IPS-20b (cell line): ENCODE data around the gene ZDHHC11B.
"Not testable (repeated sequence)": the region's sequence is repeated elsewhere in the genome, so short reads cannot be mapped to it uniquely, and the experiment has no call there.

Experiments
- H3K27ac ChIP-seq: one replicate; pipeline ENCODE4 v1.5.1; 2013; ENCODE audit warnings: low read length
- H3K27me3 ChIP-seq: 2 replicates; pipeline ENCODE4 v1.6.1; 2013; ENCODE audit warnings: mild to moderate bottlenecking, low read length, inconsistent platforms; ENCODE audit not compliant: insufficient read depth
- H3K36me3 ChIP-seq: 2 replicates; pipeline ENCODE4 v1.6.1; 2013; ENCODE audit warnings: low read depth, mild to moderate bottlenecking, inconsistent platforms, low read length, moderate library complexity; ENCODE audit not compliant: insufficient read depth
- H3K4me1 ChIP-seq: 2 replicates; pipeline ENCODE4 v1.6.1; 2013; ENCODE audit warnings: mild to moderate bottlenecking, control low read depth, inconsistent platforms, low read length, moderate library complexity; ENCODE audit not compliant: insufficient read depth
- H3K4me3 ChIP-seq: 2 replicates; pipeline ENCODE4 v1.5.1; 2013; ENCODE audit warnings: mild to moderate bottlenecking, low read length, inconsistent platforms
- H3K9ac ChIP-seq: 2 replicates; pipeline ENCODE4 v1.6.1; 2013; ENCODE audit warnings: low read depth, mild to moderate bottlenecking, inconsistent platforms, low read length, moderate library complexity
- H3K9me3 ChIP-seq: 2 replicates; pipeline ENCODE4 v1.6.1; 2013; ENCODE audit warnings: mild to moderate bottlenecking, low read depth, low read length, inconsistent platforms; ENCODE audit not compliant: insufficient read depth

ZDHHC11B gene

GRCh38 chr5:717143-717542 lies 67.4 kb downstream of the ZDHHC11B start:
- no peaks in the 10 kb centered on the region for H3K9me3 ChIP-seq
- no peaks in the 10 kb centered on the region for H3K36me3 ChIP-seq
- H3K4me3 ChIP-seq, result no peak overlapping the region
- H3K27me3 ChIP-seq, result no peaks in the 10 kb centered on the region
- H3K27ac ChIP-seq, result no peak overlapping the region
- H3K4me1 ChIP-seq, result no peaks in the 10 kb centered on the region
- no peak overlapping the region for H3K9ac ChIP-seq

- H3K27ac ChIP-seq, H3K9ac ChIP-seq, H3K36me3 ChIP-seq, H3K9me3 ChIP-seq, H3K4me3 ChIP-seq, H3K4me1 ChIP-seq, H3K27me3 ChIP-seq: not testable (repeated sequence)
These were observed 67.8 kb downstream of the ZDHHC11B start for GRCh38 chr5:716740-717139.

GRCh38 chr5:715636-716035 lies 68.9 kb downstream of the ZDHHC11B start:
- H3K4me3 ChIP-seq, H3K27me3 ChIP-seq, H3K27ac ChIP-seq, H3K4me1 ChIP-seq, H3K9me3 ChIP-seq, H3K9ac ChIP-seq, H3K36me3 ChIP-seq: not testable (repeated sequence)

- not testable (repeated sequence) for H3K4me3 ChIP-seq, H3K9ac ChIP-seq, H3K36me3 ChIP-seq, H3K27ac ChIP-seq, H3K4me1 ChIP-seq, H3K27me3 ChIP-seq
- H3K9me3 ChIP-seq, result peaks cover 11% of the 10 kb centered on the region
These were observed 70.1 kb downstream of the ZDHHC11B start for GRCh38 chr5:714215-715118.

GRCh38 chr5:713686-714085 lies 70.8 kb downstream of the ZDHHC11B start:
- H3K27me3 ChIP-seq, H3K4me1 ChIP-seq, H3K9ac ChIP-seq, H3K36me3 ChIP-seq, H3K27ac ChIP-seq, H3K4me3 ChIP-seq: not testable (repeated sequence)
- peaks cover 16% of the 10 kb centered on the region for H3K9me3 ChIP-seq

DNA sequence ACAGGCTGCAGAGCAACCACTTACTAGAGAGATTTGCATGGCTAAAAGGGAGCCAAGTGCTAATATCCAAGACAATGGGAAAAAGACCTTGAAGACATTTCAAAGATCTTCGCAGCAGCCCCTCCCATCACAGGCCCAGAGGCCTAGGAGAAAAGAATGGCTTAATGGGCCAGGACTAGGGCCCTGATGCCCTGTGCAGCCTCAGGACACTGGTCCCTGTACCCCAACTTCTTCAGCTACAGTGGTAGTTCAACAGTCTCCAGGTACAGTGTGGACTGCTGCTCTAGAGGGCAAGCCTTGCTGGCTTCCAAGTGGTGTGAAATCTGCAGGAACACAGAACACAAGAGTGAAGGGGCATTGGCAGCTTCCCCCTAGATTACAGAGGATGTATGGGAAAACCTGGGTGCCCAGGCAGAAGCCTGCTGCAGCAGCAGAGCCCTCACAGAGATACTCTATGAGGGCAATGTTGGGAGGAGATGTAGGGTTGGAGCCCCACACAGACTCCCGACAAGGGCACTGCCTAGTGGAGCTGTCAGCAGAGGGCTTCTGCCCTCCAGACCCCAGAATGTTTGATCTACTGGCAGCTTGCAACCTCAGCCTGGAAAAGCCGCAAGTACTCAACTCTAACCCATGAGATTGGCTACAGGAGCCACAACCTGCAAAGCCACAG lies 75.5 kb downstream of the ZDHHC11B start:
- not testable (repeated sequence) for H3K9ac ChIP-seq, H3K27me3 ChIP-seq, H3K27ac ChIP-seq, H3K36me3 ChIP-seq, H3K4me1 ChIP-seq, H3K4me3 ChIP-seq
- peaks cover 16% of the 10 kb centered on the region for H3K9me3 ChIP-seq

DNA sequence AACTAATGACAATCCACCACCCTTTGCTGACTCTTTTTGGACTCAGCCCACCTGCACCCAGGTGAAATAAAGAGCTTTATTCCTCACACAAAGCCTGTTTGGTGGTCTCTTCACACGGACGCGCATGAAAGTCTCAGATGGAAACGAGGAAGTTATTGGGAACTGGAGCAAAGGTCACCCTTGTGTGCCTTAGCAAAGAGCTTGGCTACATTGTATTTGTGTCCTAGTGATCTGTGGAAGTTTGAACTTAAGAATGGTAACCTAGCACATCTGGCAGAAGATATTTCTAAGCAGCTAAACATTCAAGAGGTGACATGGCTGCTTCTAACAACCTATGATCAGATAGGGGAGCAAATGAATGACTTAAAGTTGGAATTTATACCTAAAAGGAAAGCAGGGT lies 76.2 kb downstream of the ZDHHC11B start:
- not testable (repeated sequence) for H3K36me3 ChIP-seq

DNA sequence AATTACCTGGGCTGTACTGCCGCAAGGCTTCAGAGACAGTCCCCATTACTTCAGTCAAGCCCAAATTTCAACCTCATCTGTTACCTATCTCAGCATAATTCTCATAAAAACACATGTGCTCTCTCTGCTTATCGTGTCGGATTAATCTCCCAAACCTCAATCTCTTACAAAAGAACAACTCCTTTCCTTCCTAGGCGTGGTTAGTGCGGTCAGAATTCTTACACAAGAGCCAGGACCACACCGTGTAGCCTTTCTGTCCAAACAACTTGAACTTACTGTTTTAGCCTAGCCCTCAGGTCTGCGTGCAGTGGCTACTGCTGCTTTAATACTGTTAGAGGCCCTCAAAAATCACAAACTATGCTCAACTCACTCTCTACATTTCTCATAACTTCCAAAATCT lies 78.4 kb downstream of the ZDHHC11B start:
- not testable (repeated sequence) for H3K36me3 ChIP-seq, H3K27me3 ChIP-seq, H3K4me1 ChIP-seq, H3K4me3 ChIP-seq, H3K9ac ChIP-seq, H3K27ac ChIP-seq
- H3K9me3 ChIP-seq, result peaks cover 12% of the 10 kb centered on the region

More for the DNA sequence above, 76.2 kb downstream of the ZDHHC11B start:
- not testable (repeated sequence) for H3K27ac ChIP-seq, H3K9ac ChIP-seq, H3K4me3 ChIP-seq, H3K27me3 ChIP-seq, H3K4me1 ChIP-seq
- peaks cover 16% of the 10 kb centered on the region for H3K9me3 ChIP-seq

DNA sequence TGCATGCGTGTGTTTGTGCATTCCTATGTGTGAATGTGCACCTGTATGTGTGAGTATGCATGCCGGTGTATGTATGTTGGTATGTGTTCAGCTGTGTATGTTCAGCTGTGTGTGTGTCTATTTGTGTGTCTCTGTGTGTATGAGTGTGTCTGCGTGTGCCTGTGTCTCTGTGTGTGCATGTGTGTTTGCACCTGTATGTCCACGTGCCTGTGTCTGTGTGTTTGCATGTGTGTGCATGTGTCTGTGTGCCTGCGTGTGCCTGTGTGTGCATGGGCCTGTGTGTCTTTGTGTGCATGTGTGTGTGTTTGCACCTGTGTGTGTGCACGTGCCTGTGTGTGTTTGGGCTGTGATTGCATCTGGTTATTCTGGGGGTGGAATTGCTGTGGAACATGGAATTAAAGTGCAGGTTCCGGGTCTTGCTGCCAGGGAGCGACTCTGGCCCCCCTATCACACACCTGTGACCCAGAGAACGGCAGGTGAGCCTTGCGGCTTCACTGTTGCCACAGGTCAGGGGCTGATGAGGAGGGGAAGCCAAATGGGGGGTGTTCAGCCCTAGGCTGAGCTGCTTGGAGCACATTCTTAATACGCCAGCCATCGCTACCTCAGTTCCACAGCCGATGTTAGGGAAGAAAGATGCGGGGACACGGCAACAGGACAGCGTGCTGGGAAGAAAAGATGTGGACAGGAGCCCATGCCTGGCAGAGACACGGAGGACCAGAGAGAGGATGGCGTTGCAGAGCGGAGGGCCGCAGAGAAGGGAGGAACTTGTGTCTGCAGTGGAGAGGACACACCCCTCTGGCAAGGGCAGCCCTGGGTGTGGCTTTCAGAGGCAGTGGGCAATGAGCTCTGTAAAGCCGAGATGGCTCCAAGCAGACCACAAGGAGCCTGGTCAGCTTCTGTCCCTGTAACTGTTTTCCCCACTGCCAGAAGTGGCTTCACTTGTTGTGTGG lies 87.5 kb downstream of the ZDHHC11B start:
- H3K27ac ChIP-seq, H3K9ac ChIP-seq, H3K4me3 ChIP-seq, H3K9me3 ChIP-seq, H3K4me1 ChIP-seq, H3K36me3 ChIP-seq: not testable (repeated sequence)
- peaks cover 40% of the 10 kb centered on the region for H3K27me3 ChIP-seq

DNA sequence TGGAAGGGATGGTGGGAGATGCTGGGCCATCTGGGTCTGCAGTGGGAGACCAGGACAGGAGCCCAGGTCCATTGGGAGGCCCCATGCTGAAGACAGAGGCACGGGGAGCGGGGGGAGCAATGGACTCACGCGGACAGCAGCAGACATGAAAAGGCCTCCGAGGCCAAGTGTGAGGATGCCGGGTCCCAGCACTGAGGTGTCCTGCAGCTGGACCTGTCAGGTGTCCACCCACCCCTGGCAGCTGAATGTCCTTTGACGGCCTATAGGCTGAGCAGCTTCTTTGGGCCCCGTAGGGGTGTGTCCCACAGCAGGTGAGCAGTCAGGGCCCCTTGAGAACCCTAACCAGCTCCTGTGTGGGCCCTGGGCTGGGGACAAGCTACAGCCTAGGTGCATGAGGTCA lies 88.3 kb downstream of the ZDHHC11B start:
- H3K9ac ChIP-seq, H3K27ac ChIP-seq, H3K4me1 ChIP-seq, H3K36me3 ChIP-seq, H3K4me3 ChIP-seq, H3K9me3 ChIP-seq: not testable (repeated sequence)
- peaks cover 44% of the 10 kb centered on the region for H3K27me3 ChIP-seq

DNA sequence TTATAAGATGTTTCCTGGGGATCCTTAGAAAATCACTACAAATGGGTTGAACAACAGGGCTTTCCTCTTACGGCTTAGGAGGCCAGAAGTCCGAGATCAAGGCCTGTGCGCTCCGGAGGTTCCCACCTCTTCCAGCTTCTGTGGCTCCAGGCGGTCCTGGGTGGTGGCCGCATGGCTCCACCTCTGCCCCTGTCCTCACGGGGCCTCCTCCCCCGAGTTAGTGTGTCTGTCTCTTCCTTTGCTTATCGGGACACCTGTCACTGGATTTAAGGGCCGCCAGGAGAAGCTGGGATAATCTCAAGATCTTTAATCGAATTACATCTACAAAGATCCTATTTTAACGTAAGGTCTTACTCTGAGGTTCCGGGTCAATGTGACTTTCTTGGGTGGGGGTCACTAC lies 89.1 kb downstream of the ZDHHC11B start:
- not testable (repeated sequence) for H3K27ac ChIP-seq, H3K9me3 ChIP-seq, H3K9ac ChIP-seq, H3K36me3 ChIP-seq, H3K4me3 ChIP-seq, H3K4me1 ChIP-seq
- peaks cover 40% of the 10 kb centered on the region for H3K27me3 ChIP-seq
